Activated CD8-positive, alpha-beta T cell treated with anti-CD3 and anti-CD28 coated beads for 36 hours (primary cell): ENCODE data around the gene C6orf118. TPM values are rescaled to one million over a fixed set of nuclear protein-coding genes. Genes with fewer than 3 reads are reported as not detected.

Source experiments
- ATAC-seq: fragments of 200-7000 bp; cut with Tn5 transposase; one replicate; pipeline ENCODE4 v1.10.0; 2021; ENCODE audit warnings: mild to moderate bottlenecking, moderate library complexity
- CTCF ChIA-PET: fragments of 350-600 bp; sonication (Branson Sonifier 250); formaldehyde crosslinking; loops from one replicate; lab custom pipeline; 2021; ENCODE audit warnings: antibody characterized with exemption; lab: Charles Lee
- POLR2A ChIA-PET: fragments of 350-600 bp; sonication (Branson Sonifier 250); formaldehyde crosslinking; loops from one replicate; lab custom pipeline; 2021; ENCODE audit warnings: antibody characterized with exemption; lab: Charles Lee
- DNase-seq: peaks from one replicate; pipeline ENCODE4 v3.0.0-alpha.2; 2020
- H3K27ac Mint-ChIP-seq: one replicate; pipeline ENCODE4 v1.8.0; 2021; ENCODE audit warnings: mild to moderate bottlenecking, mixed read lengths
- H3K27me3 Mint-ChIP-seq: one replicate; pipeline ENCODE4 v1.8.0; 2021; ENCODE audit warnings: mixed read lengths
- H3K36me3 Mint-ChIP-seq: one replicate; pipeline ENCODE4 v1.8.0; 2021; ENCODE audit warnings: low read depth, mixed read lengths
- H3K4me1 Mint-ChIP-seq: one replicate; pipeline ENCODE4 v1.8.0; 2021; ENCODE audit warnings: low read depth, mixed read lengths
- H3K4me3 Mint-ChIP-seq: one replicate; pipeline ENCODE4 v1.8.0; 2021; ENCODE audit warnings: mild to moderate bottlenecking, moderate library complexity, mixed read lengths
- H3K9me3 Mint-ChIP-seq: one replicate; pipeline ENCODE4 v1.8.0; 2021; ENCODE audit warnings: mixed read lengths
- CTCF ChIP-seq: fragments of 200-600 bp; IDR thresholded peaks from one replicate; pipeline ENCODE4 v1.8.0; 2022; ENCODE audit warnings: antibody characterized with exemption, mild to moderate bottlenecking
- intact Hi-C: fragments of 100-400 bp; cut with micrococcal nuclease; formaldehyde crosslinking; loops from one replicate; pipeline ENCODE4 v1.10.0; 2022
- total RNA-seq, 2 experiments: library from RNA; stranded (reverse); gene quantifications; one replicate each; pipeline ENCODE4 v1.2.3, GENCODE V29; 2021

C6orf118 gene
- total RNA-seq, 2 experiments from 2014 or later, result not detected

GRCh38 chr6:165268987-165269386, 40.4 kb downstream of the C6orf118 start:
- H3K36me3 Mint-ChIP-seq, result no peaks in the 10 kb centered on the region
- no peak overlapping the region for H3K27ac Mint-ChIP-seq
- ChIA-PET POLR2A (no interaction called here), CTCF (no interaction called here)
- DNase-seq, result no peak
- intact Hi-C loops, result no loop called here
- H3K27me3 Mint-ChIP-seq, result no peaks in the 10 kb centered on the region
- no peak overlapping the region for H3K4me3 Mint-ChIP-seq
- H3K9me3 Mint-ChIP-seq, result no peaks in the 10 kb centered on the region
- ATAC-seq, result no peak
- no peaks in the 10 kb centered on the region for H3K4me1 Mint-ChIP-seq
- TF ChIP-seq CTCF, result no peak

GRCh38 chr6:165266621-165267020, 42.8 kb downstream of the C6orf118 start:
- TF ChIP-seq CTCF, result no peak
- no peak for DNase-seq
- Mint-ChIP-seq H3K4me3 (no peak overlapping the region), H3K4me1 (no peaks in the 10 kb centered on the region), H3K27me3 (no peaks in the 10 kb centered on the region), H3K9me3 (peaks cover 4% of the 10 kb centered on the region), H3K36me3 (no peaks in the 10 kb centered on the region), H3K27ac (no peak overlapping the region)
- no peak for ATAC-seq
- ChIA-PET POLR2A (no interaction called here), CTCF (no interaction called here)
- intact Hi-C loops, result no loop called here

GRCh38 chr6:165266191-165266590, 43.2 kb downstream of the C6orf118 start:
- POLR2A ChIA-PET, result no interaction called here
- Mint-ChIP-seq H3K27ac (no peak overlapping the region), H3K4me1 (no peaks in the 10 kb centered on the region), H3K9me3 (peaks cover 4% of the 10 kb centered on the region), H3K4me3 (no peak overlapping the region), H3K36me3 (no peaks in the 10 kb centered on the region), H3K27me3 (no peaks in the 10 kb centered on the region)
- intact Hi-C loops, result no loop called here
- ATAC-seq (no peak), DNase-seq (no peak)
- CTCF ChIA-PET, result no interaction called here
- no peak for TF ChIP-seq CTCF

- ChIA-PET POLR2A (no interaction called here), CTCF (no interaction called here)
- Mint-ChIP-seq H3K27ac (no peak overlapping the region), H3K9me3 (peaks cover 26% of the 10 kb centered on the region), H3K36me3 (no peaks in the 10 kb centered on the region), H3K27me3 (no peaks in the 10 kb centered on the region), H3K4me3 (no peak overlapping the region), H3K4me1 (no peaks in the 10 kb centered on the region)
- intact Hi-C loops, result no loop called here
- ATAC-seq (no peak), DNase-seq (no peak)
- TF ChIP-seq CTCF, result no peak
Observed at GRCh38 chr6:165260462-165260861, 48.9 kb downstream of the C6orf118 start.

GRCh38 chr6:165249808-165250207, 59.6 kb downstream of the C6orf118 start:
- Mint-ChIP-seq H3K27ac (no peak overlapping the region), H3K36me3 (no peaks in the 10 kb centered on the region)
- no peak for TF ChIP-seq CTCF

More at GRCh38 chr6:165249808-165250207, 59.6 kb downstream of the C6orf118 start:
- no peak for DNase-seq
- H3K4me1 Mint-ChIP-seq, result no peaks in the 10 kb centered on the region
- H3K27me3 Mint-ChIP-seq, result no peaks in the 10 kb centered on the region
- ChIA-PET POLR2A (no interaction called here), CTCF (no interaction called here)
- peaks cover 8% of the 10 kb centered on the region for H3K9me3 Mint-ChIP-seq
- H3K4me3 Mint-ChIP-seq, result no peak overlapping the region
- ATAC-seq, result no peak
- intact Hi-C loops, result no loop called here
